ENCODE results near the gene APBB3.

The APBB3 gene

DNA sequence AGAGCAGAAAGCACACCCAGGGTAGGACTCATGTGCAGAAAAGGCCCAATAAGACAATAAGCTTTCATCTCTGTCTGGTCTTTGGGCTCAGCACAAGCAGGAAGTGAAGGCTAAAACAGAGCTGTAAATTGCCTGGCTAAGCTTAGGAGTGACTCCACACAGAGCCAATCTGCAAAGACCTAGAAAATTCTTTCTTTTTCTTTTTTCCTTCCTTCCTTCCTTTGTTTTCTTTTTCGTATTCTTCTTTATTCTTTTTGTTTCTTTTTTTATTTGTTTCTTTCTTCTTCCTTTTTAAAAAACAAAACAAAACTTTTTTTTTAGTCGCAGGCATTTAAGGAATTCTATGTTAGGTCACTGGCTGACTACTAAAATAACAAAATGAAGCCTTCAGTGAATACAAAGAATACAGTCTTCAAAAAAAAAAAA is 12.4 kb upstream of the APBB3 start:
- DNase-seq (ENCODE audit: low spot score), result no peak

DNA sequence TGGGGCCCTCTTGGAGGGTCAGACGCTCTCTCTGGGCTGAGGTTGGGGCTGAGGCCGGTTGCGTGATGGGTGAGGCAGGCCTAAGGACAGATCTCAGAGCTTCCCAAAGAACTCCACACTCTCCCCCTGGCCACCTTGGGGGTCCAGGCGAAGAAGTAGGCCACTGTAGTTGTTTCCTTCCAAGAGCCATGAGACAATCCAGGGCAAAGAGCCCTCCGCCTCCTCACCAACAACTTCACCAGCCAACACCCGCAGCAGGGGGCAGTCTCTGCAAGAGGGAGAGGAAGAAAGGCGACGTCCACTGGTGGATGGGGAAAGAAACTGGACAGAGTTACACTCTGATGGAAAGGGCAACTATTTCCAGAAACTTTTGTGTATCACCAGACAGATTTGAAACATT is 10.9 kb upstream of the APBB3 start:
- DNase-seq (ENCODE audit: low spot score), result no peak

GRCh38 chr5:140574165-140574564 is 9.8 kb upstream of the APBB3 start:
- no peak for DNase-seq (ENCODE audit: low spot score)

DNA sequence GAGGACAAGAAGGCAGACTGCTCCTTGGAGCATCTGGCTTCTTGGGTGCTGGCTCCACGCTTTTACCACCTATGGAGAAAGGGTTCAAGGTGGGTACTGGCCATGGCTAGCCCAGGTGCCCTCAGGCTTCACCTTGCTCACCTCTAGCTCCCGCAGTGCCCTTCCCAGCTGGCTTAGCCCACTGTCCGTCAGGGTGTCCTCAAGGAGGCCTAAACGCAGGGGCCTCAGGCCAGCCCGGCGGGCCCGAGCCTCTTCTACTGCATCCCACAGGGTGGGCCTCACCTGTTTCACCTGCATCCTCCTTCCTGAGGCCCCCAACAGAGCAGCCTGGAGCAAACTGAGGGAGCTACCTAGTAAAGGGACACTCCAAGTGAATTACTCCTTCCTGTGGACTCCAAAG is 9.3 kb upstream of the APBB3 start:
- DNase-seq (ENCODE audit: low spot score), result no peak

- DNase-seq (ENCODE audit: low spot score), result no peak
Measured at GRCh38 chr5:140571105-140571504, 6.7 kb upstream of the APBB3 start.

GRCh38 chr5:140570488-140570887 is 6.1 kb upstream of the APBB3 start:
- DNase-seq (ENCODE audit: low spot score), result no peak

GRCh38 chr5:140570058-140570457 is 5.7 kb upstream of the APBB3 start:
- no peak for DNase-seq (ENCODE audit: low spot score)

GRCh38 chr5:140569197-140569596 is 4.8 kb upstream of the APBB3 start:
- DNase-seq (ENCODE audit: low spot score), result no peak

DNA sequence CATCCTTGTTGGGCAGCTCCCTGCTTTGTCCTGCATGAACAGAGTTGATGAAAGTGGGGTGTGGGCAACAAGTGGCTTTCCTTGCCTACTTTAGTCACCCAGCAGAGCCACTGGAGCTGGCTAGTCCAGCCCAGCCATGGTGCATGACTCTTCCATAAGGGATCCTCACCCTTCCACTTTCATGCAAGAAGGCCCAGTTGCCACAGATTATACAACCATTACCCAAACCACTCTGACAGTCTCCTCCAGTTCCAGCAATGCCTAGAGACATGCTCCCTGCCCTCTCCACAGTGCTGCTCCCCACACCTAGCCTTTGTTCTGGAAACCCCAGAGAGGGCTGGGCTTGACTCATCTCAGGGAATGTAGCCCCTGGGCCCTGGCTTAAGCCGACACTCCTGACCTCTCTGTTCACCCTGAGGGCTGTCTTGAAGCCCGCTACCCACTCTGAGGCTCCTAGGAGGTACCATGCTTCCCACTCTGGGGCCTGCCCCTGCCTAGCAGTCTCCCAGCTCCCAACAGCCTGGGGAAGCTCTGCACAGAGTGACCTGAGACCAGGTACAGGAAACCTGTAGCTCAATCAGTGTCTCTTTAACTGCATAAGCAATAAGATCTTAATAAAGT is 4.2 kb upstream of the APBB3 start:
- no peak for DNase-seq (ENCODE audit: low spot score)

DNA sequence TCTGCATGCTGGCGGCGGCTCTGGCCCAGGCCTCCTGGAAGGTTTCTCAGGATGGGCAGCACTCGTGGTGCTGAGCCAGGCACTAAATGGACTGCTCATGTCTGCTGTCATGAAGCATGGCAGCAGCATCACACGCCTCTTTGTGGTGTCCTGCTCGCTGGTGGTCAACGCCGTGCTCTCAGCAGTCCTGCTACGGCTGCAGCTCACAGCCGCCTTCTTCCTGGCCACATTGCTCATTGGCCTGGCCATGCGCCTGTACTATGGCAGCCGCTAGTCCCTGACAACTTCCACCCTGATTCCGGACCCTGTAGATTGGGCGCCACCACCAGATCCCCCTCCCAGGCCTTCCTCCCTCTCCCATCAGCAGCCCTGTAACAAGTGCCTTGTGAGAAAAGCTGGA is 3.5 kb upstream of the APBB3 start:
- DNase-seq (ENCODE audit: low spot score), result no peak

DNA sequence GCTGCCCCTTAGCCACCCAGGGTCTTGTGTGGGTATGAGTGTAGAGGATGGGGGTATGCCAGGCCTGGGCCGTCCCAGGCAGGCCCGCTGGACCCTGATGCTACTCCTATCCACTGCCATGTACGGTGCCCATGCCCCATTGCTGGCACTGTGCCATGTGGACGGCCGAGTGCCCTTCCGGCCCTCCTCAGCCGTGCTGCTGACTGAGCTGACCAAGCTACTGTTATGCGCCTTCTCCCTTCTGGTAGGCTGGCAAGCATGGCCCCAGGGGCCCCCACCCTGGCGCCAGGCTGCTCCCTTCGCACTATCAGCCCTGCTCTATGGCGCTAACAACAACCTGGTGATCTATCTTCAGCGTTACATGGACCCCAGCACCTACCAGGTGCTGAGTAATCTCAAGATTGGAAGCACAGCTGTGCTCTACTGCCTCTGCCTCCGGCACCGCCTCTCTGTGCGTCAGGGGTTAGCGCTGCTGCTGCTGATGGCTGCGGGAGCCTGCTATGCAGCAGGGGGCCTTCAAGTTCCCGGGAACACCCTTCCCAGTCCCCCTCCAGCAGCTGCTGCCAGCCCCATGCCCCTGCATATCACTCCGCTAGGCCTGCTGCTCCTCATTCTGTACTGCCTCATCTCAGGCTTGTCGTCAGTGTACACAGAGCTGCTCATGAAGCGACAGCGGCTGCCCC is 2.9 kb upstream of the APBB3 start:
- DNase-seq (ENCODE audit: low spot score), result no peak

- no peak for DNase-seq (ENCODE audit: low spot score)
Measured at GRCh38 chr5:140566665-140567064, 2.3 kb upstream of the APBB3 start.

DNA sequence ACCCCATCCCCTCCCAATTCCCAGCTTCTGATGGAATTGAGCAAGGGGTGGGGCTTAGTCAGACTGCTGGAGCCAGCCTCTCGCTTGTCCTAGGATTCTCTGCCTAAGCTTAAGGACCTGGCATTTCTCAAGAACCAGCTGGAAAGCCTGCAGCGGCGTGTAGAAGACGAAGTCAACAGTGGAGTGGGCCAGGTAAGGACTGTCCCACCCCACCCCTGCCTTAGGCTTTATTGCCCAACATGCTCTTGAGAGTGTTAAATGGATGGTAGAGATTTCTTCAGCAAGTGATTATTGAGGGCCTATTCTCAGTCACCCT is 1.3 kb upstream of the APBB3 start:
- DNase-seq (ENCODE audit: low spot score), result no peak

- no peak for DNase-seq (ENCODE audit: low spot score)
Measured at GRCh38 chr5:140565024-140565779, 804 bp upstream of the APBB3 start.

DNA sequence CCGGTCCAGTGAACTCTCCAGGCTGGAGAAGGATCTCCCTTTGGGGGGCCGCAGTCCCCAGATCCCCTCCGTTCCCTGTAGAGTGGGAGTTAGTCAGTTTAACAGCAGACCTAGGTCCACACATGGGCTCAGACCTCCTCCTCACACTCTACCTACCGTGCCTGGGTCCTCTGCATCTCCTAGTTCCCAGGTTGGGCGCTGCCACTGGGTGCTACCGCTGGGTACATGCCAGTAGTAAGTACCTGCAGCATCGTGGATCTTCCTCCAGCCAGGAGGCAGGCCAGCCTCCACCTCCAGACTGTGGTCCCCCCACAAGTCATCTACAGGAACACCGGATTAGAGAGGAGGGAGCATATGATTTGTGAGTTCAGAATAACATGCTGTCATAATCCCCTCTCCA is 802 bp downstream of the APBB3 start:
- DNase-seq (ENCODE audit: low spot score), result no peak

DNA sequence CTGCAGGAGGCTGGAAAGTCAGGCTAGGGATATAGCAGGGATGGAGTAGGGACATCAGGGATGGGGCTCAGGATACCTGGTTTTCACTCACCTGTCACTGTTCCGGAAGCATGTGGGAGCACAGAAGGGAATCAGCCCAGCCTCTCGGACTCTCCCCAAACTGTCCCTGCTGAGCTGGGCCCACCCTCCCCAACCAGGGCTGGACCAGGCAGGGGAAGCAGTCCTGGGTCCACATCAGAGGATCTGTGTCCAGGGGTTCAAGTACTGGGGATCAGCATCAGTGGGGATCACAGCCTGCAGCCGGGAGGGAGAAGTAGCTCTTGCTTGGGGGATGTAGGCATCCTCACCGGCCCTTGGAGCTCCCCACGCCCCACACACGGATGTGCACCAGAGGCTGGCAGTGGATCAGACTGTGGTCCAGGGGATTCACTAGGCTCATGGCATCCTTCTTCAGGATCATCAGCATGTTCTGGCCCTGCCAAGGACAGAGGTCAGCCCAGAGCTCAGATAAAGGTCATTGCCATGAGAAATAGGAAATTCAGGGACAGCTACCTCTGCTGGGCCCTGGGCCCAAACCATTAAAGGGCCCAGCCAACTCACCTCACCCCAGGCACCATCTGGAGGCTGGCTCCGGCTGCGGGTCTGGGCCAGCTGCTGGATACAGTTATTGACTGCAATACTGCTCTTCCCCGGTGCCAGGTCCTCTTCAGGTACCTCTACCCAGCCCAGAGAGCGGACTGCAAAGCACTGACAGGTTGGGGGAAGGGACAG is 2.5 kb downstream of the APBB3 start:
- no peak for DNase-seq (ENCODE audit: low spot score)

DNA sequence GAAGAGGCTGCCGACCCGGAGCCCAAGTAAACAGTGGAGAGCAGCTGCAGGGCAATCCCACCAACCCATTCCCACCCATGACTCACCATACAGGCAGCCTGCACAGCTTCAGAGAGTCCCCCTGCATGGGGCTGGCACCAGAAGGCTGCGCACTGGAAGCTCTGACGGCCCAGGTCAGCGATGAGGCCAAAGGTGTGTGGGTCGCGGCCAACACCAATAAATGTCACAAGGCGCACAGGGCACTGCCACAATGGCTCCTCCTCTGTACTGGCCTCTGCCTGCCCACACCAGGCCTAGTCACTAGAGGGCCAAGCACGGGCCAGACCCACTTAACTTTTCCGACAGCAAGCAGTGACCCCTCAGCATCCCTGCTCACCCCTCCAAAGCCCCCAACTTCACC is 4.2 kb downstream of the APBB3 start:
- no peak for DNase-seq (ENCODE audit: low spot score)

DNA sequence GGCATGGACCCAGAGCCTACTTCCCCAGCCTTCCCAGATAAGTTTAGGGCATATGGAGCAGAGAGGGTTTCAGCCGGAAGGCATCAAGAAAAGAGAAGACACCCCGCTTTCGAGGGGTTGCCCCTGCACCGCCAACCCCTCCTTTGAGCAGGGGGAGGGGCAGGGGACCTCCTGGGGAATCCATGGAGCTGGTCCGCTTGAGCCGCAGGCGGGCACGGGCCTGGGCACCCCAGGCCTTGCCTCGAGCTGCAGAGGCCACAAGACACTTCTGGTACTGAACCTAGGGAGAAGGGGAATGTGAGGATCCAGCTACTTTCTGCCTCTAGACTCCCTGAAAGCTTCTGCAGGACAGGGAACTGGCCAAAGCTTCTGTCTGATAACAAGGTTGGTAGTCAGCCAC is 5.9 kb downstream of the APBB3 start:
- no peak for DNase-seq (ENCODE audit: low spot score)

DNA sequence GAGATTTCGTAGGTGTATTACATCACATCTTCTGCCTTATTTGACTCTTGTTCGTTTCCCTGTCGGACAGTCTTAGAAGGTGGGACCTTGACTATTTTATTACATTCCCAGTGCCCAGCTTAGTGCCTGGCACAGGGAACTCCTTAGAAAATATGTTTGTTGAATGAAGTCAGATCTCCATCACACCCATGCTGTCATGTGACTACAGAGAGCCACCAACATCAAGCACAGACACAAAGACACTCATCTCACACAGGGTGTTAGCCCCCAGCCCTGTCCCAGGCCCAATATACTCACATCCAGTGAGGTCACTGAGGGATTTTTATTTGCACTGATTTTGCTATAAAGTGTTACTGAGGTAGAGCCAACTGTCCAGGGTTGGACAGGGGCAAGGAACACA is 6.4 kb downstream of the APBB3 start:
- DNase-seq (ENCODE audit: low spot score), result no peak

DNA sequence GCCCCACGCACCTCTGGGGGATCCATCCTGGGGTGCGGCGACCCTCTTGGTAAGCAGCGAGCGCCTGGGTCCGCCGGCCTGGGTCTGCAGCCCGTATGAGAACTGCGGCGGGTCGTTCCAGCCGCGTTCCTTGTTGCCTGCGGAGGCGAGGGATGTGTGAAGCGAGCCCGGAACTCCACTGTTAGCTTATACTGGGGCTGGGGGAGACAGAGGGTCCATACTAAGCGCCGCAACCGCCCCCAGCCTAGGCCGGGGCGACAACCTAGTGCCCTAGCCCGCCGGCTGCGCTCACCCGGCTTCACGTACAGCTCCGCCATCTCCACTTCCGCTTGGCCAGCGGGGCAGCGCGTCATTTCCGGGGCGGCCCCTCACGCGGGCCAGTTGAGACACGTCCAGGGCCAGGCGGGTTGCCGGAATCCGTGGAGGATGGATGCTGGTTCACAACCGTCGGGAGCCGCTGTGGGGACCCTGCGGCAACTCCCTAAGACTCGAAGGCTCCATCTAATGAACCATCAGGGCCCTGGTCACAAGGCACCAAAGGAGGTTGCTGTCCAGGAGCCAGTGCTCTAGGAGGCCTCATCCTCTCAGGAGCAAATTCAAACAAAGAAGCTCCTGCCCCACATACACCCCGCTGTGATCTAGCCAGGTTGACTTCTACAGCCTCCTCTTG is 7.1 kb downstream of the APBB3 start, which contains the start of gene SRA1:
Gene SRA1, minus strand, starts transcription at position 338 of the 670 bp plus-strand sequence. Its CDS starts 21 bp downstream, at position 317.
- peak; percentile 98 for DNase-seq (ENCODE audit: low spot score)

DNA sequence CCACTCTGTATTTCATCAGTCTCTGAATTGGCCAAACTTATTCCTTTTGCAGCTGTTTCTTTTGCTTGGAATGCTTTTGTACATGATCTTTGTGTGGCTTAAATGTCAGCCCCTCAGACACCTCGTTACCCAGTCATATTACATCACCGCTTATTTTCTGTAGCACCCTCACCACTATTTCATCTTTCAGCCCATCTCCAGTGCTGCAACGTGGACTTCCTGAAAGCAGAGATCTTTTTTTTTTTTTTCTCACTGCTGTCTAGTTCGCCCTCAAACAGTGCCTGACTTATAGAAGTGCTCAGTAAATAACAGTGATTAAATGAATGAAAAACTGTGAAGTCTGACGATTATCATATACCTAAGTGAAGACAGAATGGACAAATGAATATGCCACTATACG is 8.0 kb downstream of the APBB3 start:
- DNase-seq (ENCODE audit: low spot score), result no peak

GRCh38 chr5:140555747-140556312 is 8.6 kb downstream of the APBB3 start:
- no peak for DNase-seq (ENCODE audit: low spot score)
